Activated CD8-positive, alpha-beta memory T cell treated with anti-CD3 and anti-CD28 coated beads, Interleukin-2, amount 50 U/mL, for 4 hours (primary cell): ENCODE results near the gene ZNF385B.
"Not testable (repeated sequence)": the region's sequence is repeated elsewhere in the genome, so short reads cannot be mapped to it uniquely, and the experiment has no call there.

ENCODE experiments used
- DNase-seq: peaks from one replicate; pipeline ENCODE4 v3.0.0-alpha.2; 2020

The ZNF385B gene

DNA sequence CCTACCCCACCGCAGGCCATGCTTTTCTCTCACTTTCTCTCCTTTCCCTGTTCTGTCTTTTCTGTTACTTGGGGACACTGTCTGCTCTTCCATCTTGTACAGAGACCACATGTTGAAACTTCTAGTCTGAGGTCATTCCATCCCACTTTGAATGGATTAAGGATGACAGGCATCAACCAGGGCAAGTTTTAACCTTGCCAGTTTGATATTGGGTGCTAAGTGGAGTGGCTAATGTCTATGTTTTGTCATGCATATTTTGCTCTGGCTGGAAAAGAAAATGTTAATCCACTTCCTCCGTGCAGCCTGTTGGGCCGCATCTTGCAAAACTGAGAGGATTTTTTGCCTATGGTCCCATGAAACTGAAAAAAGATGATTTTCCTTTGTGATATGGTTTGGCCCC lies 391.3 kb downstream of the ZNF385B start:
- DNase-seq = no peak

DNA sequence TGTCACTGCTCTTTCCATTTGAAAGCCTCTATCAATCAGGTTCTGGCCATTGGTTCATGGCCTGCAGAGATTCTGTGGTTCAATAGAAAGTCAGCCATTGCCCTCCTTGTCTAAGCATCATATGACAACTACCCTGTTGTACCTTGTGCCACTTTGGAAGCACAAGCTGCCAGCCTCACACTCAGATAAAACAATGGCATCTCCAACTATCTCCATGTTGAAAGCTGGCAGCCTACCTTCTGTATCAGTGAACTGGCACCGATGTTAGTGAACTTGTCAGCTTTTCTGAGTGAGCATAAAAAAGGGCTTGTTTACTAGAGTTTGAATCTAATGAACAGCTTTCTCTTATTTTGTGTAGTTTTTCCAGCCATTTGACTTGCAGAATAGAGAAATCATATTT lies 393.5 kb downstream of the ZNF385B start:
- DNase-seq = no peak

DNA sequence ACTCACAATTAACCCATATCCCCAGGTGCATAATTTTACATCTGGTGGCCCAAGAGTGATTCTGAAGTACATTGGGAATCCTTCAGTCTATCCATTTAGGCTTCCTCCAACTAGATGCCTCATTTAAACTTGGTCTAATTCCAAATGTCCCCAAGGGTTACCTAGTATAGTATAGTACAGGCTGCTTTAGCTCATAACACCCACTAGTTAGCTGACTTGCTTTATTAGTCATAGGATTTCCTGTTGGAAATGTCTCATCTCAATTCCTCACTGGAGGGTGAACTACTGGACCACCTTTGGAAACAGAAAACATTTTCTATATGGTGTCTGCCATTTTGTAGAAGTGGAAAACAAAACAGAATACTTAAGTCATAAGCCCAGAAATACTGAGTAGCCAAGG lies 394.3 kb downstream of the ZNF385B start:
- no peak for DNase-seq

DNA sequence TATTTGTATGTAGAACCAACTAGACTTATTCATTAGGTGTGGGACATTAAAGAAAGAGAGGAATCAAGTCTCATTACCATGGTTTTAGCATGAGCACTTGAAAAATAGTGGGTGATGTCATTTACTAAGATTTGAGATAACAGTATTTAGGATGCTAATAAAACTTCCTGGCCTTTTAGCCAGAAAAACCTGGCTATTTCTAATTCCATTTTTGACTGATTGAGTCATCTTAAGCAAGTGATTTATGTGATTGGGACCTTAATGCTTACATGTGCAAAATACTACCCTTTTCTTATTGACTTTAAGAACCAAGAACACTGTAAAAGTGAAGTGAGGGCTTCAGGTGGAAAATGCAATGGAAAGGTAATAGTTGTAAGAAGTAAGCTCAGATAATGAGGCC lies 400.0 kb downstream of the ZNF385B start:
- no peak for DNase-seq

DNA sequence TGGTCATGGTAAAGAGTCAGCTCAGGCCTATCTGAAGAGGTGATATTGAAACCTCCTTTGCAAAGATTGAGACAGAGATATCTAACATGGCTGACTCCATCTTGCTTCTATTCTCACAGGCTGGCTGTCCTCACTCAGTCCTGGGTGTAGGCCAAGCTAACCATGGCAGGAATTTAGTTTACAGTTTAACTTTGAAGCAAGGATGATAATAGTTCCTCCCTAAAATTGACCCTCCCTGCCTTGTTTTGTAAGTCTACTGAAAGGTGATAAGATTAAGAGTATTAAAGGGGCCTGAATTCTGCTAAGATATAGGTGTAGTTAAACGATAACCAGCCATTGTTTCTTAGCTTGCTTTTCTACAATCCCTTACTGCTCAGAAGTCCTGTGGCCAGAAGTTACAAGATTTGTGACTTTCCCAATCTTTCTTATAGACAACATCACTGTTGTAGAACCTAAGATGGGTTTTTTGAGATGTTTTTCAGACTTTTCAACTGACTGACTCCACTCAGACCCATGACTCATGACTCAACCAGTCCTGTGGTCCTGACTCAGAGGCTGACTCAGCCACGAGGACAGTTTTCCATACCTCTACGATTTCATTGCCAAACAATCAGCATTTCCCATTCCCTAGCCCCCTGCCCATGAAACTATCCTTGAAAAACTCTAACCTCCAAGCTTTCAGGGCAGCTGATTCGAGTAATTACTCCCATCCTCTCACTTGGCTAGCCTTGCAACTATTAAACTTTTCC lies 401.1 kb downstream of the ZNF385B start:
- DNase-seq = no peak

DNA sequence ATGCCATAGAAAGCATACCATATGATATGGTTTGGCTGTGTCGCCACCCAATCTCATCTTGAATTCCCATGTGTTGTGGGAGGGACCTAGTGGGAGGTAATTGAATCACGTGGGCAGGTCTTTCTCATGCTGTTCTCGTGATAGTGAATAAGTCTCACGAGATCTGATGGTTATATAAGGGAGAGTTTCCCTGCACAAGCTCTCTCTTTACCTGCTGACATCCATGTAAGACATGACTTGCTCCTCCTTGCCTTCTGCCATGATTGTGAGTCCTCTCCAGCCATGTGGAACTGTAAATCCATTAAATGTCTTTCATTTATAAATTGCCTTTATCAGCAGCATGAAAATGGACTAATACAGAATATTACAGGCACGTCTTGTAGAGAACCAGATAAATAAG lies 403.3 kb downstream of the ZNF385B start:
- not testable (repeated sequence) for DNase-seq

DNA sequence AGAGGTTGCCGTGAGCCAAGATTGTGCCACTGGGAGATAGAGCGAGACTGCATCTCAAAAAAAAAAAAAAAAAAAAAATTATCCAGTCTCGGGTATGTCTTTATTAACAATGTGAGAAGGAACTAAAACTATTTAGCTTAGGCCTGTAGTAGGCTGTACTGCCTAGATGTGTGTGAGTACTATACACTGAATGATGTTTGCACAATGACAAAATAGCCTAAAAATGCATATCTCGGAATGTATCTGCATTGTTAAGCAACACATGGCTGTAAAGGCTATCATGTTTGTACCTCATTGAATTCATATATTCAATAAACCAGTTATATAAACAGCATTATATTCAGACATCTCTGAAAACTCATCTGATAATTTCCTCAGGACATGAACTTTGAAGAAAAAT lies 405.6 kb downstream of the ZNF385B start:
- DNase-seq = no peak

DNA sequence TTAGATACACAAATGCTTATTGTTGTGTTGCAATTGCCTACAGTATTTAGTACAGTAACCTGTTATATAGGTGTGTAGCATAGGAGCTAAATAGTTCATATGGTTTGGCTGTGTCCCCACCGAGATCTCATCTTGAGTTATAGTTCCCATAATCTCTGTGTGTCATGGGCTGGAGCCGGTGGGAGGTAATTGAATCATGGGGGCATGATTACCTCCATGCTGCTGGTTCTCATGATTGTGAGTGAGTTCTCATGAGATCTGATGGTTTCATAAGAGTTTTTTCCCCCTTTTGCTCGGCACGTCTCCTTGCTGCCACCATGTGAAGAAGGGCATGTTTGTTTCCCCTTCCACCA lies 406.3 kb downstream of the ZNF385B start:
- no peak for DNase-seq

DNA sequence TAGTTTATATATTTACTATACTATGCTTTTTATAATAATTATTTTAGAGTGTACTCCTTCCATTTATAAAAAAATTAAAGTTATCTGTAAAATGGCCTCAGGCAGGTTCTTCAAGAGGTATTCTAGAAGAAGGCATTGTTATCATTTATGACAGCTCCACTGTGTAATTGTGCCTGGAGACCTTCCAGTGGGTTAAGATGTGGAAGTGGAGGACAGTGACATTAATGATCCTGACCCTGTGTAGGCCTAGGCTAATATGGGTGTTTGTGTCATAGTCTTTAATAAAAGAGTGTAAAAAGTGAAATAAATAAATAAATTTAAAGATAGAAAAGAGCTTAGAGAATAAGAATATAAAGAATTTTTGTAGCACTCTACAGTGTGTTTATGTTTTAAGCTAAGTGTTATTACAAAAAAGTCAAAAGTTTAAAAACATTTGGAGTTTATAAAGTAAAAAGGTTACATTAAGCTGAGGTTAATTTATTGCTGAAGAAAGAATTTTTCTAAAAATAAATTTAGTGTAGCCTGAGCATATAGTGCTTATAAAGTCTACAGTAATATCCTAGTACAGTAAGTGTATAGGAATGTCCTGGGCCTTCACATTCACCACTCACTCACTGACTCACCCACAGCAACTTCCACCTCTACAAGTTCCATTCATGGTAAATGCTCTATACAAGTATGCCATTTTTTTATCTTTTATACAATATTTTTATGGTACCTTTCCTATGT lies 406.8 kb downstream of the ZNF385B start:
- no peak for DNase-seq

DNA sequence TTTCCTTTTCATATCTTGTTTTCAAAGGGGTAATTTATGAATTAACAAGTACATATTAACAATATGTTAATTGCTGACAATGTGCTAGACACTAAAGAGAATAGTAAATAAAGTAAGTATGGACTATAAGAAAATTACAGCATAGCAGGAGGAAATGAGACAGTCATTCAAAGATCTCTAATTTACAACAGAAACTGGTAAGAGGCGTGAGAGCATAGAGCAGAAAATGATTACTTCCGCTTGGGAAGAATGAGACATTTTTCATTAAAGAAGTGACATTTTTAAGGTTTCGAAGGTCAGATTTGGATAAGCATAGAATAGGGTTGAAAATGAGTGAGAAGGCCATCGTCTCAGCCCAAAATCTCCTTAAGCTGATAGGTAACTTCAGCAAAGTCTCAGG lies 412.4 kb downstream of the ZNF385B start:
- no peak for DNase-seq

DNA sequence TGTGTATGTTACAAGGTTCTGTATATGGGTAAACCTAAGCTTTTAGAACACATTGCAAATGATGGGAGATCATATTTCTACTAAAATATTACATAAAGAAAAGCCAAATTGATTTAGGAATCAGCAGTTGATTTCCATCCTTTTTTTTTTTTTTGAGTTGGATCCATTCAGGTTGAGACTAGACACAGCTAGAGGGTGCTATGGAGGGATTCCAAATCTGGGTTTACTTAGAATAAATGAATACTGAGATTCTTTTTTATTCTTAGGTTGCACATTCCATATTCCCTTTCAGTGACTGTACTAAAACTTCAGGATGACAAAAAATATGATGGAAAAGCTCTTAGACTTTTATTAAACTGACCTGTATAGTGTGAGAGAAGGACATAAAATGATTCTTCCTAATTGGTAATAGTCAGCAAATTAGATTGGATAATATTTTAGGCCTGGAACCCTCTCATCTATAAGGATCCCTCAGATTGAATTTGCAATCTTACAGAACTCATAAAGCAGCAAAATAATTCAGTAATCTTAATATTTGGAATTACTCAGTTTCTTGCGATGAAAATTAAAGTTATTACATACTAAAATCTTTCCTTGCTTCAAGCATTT lies 413.5 kb downstream of the ZNF385B start:
- DNase-seq = no peak

DNA sequence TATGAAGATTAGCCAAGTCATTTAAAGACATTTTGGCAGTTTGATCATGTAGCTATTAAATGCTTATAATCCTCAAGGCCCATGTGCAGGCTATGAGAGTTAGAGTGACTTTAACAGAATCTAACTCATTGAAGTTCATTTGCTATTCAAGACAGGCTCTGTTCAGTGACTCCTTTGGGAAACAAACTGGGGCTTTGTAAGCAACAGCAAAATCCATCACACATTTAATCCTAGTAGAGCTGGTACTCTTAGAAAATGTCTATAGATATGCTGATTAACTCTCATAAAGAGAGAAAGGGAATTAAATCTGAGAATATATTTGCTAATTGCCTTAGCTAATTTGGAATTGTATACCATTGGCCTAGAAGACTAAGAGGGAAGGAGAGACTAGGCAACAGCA lies 414.0 kb downstream of the ZNF385B start:
- DNase-seq = no peak

DNA sequence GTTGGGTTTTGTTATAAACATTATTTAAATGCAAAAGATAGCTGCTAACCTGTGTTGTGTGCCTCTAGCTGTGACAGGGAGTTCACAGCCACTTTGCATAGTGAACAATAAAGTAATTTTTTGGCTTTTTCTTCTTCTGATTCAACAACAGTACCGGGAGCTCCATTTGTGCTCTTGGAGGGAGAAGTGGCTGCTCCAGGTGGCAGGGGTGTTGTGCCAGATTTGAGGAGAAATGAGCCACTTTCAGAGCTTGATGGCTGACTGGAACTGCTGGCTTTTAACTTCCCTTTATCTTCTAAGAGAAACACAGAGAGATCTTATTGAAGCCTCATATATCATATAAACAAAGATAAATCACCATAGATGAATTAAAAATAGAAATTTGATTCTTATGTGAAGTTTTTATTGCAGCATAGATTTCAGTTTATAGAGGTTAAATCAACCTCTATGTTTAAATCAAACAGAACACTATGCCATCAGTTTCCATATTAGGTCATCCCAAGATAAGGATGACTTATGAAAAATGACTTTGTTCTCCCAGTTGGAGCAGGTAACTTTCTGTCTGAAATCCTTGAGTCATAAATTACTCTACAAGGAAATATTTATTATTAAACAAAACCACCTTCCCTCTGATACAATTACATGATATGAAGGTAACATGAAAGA lies 414.8 kb downstream of the ZNF385B start:
- DNase-seq = no peak

DNA sequence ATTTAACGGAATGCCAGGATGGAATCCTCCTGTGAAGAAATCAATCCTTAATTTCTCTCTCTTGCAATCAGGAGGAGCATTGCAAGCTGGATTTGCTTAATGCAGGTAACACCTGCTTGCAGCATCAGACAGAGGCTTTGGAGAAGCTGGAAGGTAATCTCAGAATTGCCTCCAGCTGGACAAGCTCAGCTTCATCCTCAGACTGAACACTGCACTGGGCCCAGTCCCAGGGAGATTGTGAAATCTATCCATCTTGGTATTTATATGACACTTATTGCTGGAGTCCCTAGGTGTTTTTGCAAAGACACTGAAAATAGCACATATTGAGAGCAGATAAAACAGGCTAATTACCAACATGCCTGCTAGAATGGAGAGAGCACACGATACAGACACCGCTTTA lies 417.4 kb downstream of the ZNF385B start:
- no peak for DNase-seq

DNA sequence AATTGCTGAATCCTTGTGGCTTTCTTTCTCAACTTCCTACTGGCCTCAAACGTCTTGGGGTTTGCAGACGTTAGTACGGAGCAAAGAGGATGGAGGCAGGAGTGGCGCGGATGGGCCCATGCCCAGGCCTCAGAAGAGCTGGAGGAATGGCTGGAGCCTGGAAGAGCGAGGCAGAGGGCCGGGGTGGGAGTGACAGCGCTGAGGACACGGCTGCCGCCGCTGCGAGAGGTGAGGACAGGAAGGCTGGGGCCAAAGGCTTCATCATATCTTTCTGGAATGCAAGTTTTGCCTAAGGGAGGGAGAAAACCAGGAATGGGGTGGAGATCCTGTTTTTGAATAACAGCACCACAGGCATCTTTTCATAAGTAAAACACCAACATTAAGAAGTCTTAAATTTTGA lies 418.2 kb downstream of the ZNF385B start:
- DNase-seq = no peak

DNA sequence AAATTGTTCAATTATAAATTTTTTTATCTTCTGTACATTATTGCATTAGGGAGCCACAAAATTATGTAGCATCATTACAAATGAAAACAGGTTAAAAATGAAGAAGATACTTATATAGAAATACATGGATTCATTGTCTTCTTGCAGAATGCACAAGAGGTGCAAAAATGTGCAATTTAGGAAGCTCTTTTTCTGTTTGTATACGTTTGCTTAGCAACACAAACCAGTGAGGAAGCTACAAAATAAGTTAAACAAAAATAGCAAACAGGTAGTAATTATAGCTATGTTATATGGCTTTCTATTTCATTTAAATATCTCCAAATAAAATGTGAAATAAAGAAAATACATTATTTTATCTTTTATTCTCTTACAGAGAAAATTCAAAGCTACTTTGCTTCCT lies 419.2 kb downstream of the ZNF385B start:
- no peak for DNase-seq

DNA sequence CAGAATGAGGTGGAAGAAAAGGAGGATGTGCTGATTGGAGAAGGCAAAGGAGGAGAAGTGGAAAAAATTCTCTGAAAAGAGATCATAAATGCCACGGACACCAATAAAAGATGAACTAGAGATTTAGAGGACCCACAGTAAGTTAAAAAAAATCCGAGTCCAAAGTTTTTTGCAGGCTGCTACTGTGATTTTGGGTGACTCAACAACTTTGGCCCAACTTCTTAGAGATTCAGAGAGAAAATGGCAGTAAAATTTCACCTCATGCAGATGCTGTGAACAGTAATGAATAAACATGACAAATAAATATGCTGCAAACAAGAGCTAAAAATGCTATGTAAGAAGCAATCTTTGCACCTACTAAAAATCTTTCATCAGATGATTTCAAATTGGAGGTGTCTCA lies 419.9 kb downstream of the ZNF385B start:
- no peak for DNase-seq

DNA sequence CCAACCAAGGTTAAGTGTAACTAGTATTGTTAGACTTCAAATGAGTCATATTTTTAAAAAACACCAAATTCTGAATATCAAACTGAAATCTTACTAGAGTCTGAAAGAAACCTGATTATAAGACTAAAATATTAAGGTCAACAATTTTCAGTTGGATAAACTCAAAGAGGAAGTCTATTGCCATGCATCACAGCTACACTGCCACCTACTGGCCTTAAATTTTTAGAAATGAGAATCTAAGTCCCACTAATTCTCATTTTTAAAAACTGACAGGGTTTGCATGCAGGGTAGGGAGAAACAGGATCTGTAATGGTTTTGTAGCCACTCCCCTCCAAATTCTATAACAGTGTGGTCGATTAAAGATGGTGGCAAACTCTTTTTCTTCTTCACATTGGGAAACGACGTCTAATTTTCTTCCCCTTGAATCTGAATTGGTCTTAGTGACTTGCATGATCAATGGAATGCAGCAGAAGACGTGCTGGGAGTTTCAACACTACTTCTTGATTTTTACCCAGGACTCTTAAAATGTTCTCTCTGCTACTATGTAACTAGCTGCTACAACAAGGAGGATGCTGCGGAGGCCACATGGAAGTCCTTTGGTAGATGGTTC lies 420.7 kb downstream of the ZNF385B start:
- no peak for DNase-seq

DNA sequence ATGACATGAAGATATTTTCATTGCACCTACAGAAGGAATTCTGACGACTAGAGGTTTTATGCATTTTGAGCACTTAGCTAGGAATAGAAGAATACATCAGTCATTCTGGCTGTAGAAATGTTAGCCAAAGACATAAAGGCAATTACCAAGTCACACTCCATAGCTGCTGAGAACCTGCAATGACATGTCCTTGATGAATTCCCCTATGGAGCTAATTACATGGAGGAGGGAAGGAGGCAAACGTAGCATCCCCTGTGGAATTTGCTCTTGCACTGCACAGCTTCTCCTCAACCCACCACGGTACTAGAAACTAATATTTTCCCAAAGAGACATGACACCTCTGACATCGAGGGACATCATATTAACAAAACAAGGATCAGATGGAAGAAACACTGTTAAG lies 422.8 kb downstream of the ZNF385B start:
- no peak for DNase-seq

DNA sequence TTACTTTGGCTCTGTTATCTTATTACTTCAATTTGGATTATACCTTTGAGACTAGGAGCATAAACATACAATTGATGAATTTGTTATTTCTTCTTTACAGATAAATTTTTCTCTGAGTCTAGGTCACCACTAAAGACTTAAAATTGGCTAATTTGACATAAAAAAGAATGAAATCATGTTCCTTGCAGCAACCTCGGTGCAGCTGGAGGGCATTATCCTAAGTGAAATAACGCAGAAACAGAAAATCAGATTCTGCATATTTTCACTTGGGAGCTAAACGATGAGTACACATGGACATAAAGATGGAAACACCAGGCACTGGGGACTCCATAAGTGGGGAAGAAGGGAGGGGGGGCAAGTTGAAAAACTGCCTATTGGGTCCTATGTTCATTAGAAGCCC lies 424.0 kb downstream of the ZNF385B start:
- DNase-seq = no peak

DNA sequence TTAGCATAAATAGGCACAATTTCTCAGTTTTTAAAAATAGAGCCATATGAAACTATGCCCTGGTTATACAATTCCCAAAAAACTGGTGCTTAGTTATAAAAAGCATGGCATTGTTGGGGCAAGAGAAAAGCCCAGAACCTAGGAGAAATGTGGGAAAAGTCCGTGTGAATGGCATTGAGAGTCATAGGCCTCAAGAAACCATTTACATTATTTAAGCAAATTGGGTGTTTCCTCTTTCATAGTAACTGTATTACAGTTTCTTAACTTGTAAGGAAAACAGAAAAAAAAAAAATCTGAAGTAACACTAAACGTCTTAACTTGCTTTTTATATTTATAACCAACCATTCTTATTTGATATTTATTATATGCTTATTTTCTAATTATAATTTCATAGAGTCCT lies 425.8 kb downstream of the ZNF385B start:
- DNase-seq = no peak

DNA sequence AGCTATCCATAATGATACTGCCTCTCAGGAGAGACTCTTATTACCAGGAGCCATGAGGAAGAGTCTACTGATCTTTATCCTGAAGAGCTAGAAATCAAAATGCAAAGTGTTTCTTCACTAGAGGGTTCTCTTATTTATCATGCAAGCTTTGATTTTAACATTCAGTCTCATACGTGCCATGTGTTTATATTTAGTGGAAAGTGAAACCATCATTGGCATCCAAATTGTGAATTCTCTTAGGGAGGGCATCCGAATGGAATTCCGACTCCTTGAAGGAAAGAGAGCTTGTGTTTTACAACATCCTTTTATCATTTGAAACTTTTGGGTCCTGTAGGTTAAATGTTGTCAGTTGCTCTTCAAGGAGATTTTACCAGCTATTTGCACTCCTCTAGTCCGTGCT lies 426.4 kb downstream of the ZNF385B start:
- DNase-seq = no peak

DNA sequence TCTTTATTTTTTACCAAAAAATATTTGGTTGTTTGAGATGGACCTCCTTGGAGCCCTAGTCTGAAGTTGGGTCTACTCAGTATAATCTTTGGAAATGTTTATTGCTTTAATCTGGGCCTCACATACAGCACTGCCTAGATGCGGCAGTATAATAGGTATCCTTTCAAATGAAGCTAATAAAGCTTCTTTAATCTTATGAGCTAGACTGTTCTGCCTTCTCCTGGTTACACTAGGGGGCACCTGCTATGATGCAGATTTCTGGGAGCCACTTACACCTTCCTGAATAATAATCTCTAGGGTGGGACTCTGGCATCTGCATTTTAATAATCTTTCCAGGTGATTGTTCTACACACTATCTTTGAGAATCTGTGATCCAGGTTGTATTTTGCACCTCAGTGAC lies 427.1 kb downstream of the ZNF385B start:
- DNase-seq = no peak

DNA sequence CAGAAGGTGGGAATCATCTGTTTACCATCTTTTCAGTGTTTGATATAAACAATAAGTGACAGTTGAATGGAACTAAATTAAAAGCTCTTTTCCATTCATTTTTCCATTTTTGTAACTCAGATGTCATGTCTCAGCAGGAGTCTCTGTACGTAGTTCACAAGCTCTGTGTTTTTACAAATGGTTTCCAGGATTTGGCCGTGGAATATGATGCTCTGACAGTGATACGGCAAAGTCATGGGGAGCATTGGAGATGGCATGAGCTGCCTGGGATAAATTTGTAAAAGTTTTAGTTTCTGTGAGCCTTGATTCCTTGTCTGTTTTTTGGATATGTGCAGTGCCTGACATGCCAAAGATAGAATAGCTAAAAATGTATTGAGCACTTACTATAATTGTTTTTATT lies 428.7 kb downstream of the ZNF385B start:
- DNase-seq = no peak
